ENCODE data around the gene TMEM222.
A peak's percentile ranks its signal among the peaks of the same experiment; 100 is the strongest.

Gene TMEM222

DNA sequence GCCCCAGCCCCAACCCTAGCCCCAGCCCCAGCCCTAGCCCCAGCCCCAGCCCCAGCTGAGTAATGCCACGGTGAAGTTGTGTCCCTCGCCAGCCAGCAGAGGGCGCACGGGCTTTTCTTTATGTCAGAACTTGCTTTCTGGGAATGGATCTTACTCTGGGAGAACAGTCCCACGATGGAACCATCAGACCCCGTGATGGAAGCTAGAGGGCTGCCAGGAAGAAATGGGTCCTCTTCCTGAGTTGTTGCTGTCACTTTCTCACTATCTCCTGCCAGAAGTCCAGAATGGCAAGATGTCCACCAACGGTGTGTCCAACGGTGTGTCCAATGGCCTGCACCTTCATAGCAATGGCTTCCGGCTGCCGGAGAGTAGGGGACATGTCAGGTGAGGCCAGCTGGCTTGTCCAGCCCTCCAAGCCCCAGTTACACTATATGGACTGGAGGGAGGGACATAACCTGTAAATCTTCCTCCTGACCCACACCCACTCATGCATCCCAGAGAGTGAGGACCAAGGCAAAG, 25.1 kb upstream of the TMEM222 start:
- Histone ChIP-seq H3K27ac (ENCODE audit: low read length) (no peak overlapping the region), H3K4me3 (ENCODE audit: low read length) (no peak overlapping the region), H4K20me1 (ENCODE audit: insufficient read depth, low read length) (no peaks in the 10 kb centered on the region), H3K9me2 (replicated peaks; ENCODE audit: insufficient read depth, low read length) (no peaks in the 10 kb centered on the region), H3F3A (ENCODE audit: insufficient read depth, low read length) (no peaks in the 10 kb centered on the region), H3K4me1 (ENCODE audit: low read length) (no peaks in the 10 kb centered on the region), H3K9me3 (replicated peaks; ENCODE audit: insufficient read depth, low read length) (no peaks in the 10 kb centered on the region), H3K4me2 (ENCODE audit: low read depth, low read length) (no peak overlapping the region), H3K79me2 (ENCODE audit: low read length) (no peaks in the 10 kb centered on the region), H3K27me3 (replicated peaks; ENCODE audit: insufficient read depth, low read length) (no peaks in the 10 kb centered on the region), H2AFZ (ENCODE audit: low read length) (no peak overlapping the region), H3K36me3 (replicated peaks; ENCODE audit: insufficient read depth, low read length) (no peaks in the 10 kb centered on the region), H3K9ac (ENCODE audit: low read length) (no peak overlapping the region)
- DNase-seq = peak; percentile 27
- no peak for TF ChIP-seq EZH2phosphoT487 (IDR thresholded peaks at IDR 0.05; ENCODE audit: low read length)
- TF ChIP-seq, protein P1, sequence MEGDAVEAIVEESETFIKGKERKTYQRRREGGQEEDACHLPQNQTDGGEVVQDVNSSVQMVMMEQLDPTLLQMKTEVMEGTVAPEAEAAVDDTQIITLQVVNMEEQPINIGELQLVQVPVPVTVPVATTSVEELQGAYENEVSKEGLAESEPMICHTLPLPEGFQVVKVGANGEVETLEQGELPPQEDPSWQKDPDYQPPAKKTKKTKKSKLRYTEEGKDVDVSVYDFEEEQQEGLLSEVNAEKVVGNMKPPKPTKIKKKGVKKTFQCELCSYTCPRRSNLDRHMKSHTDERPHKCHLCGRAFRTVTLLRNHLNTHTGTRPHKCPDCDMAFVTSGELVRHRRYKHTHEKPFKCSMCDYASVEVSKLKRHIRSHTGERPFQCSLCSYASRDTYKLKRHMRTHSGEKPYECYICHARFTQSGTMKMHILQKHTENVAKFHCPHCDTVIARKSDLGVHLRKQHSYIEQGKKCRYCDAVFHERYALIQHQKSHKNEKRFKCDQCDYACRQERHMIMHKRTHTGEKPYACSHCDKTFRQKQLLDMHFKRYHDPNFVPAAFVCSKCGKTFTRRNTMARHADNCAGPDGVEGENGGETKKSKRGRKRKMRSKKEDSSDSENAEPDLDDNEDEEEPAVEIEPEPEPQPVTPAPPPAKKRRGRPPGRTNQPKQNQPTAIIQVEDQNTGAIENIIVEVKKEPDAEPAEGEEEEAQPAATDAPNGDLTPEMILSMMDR (IDR thresholded peaks at IDR 0.05; ENCODE audit: low read length) = peak; percentile 64
- TF ChIP-seq EZH2 (optimal IDR thresholded peaks at IDR 0.05; ENCODE audit: low read depth, low read length) = no peak

DNA sequence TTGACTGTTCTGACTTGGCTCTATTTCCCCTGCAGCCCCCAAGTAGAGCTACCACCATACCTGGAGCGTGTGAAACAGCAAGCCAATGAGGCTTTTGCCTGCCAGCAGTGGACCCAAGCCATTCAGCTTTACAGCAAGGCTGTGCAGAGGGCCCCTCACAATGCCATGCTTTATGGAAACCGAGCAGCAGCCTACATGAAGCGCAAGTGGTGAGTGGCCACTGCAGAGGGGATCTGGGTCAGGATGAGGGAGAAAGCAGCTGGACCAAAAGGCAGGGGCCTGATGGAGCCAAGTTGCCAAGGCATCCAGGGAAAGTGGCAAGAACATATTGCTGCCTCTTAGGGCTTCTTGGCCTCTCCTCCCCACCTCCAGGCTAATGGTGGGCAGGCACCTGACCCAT, 24.1 kb upstream of the TMEM222 start:
- Histone ChIP-seq H3K36me3 (replicated peaks; ENCODE audit: insufficient read depth, low read length) (no peaks in the 10 kb centered on the region), H3K9ac (ENCODE audit: low read length) (no peak overlapping the region), H3K4me1 (ENCODE audit: low read length) (no peaks in the 10 kb centered on the region), H3K9me2 (replicated peaks; ENCODE audit: insufficient read depth, low read length) (no peaks in the 10 kb centered on the region), H3K79me2 (ENCODE audit: low read length) (no peaks in the 10 kb centered on the region), H3K27me3 (replicated peaks; ENCODE audit: insufficient read depth, low read length) (no peaks in the 10 kb centered on the region), H3F3A (ENCODE audit: insufficient read depth, low read length) (no peaks in the 10 kb centered on the region), H3K9me3 (replicated peaks; ENCODE audit: insufficient read depth, low read length) (no peaks in the 10 kb centered on the region), H3K4me3 (ENCODE audit: low read length) (no peak overlapping the region), H3K4me2 (ENCODE audit: low read depth, low read length) (no peak overlapping the region), H3K27ac (ENCODE audit: low read length) (no peak overlapping the region), H4K20me1 (ENCODE audit: insufficient read depth, low read length) (no peaks in the 10 kb centered on the region), H2AFZ (ENCODE audit: low read length) (no peak overlapping the region)
- DNase-seq = no peak
- TF ChIP-seq, protein P1 (IDR thresholded peaks at IDR 0.05; ENCODE audit: low read length) = no peak
- TF ChIP-seq EZH2 (optimal IDR thresholded peaks at IDR 0.05; ENCODE audit: low read depth, low read length) = no peak
- TF ChIP-seq EZH2phosphoT487 (IDR thresholded peaks at IDR 0.05; ENCODE audit: low read length) = no peak

DNA sequence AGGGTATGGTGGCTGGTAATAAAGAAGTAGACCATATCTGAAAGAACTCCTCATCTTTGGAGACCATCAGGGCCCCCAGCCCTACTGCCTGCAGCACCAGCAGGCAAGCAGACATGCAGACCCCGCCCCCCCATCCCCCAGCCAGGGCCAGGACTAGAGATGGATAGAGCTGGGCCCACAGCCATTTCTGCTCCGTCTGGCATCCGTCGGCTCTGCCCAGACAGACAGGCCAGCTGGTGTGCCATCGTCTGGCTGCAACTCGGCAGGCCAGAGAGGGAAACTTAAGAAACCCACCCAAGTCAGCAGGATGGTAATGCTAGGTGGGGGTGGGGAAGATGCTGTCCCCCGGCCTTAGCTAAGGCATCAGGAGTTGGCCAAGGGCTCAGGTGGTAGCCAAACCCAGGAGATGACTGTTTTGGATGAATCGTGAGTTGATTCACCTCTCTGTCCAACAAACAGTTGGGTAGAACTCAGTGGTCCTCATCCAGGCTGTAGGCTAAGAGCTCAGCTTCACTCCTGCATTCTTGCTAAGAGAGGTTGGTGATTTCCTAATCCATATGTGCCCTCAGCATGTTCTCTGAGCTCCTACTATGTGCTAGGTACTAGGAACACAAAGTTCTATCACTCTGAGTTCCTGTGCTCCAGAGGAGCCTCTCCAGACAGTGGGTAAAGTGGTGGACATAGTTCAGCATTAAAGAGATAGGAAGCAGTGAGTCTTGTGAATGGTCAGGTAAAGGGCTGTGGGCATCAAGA, 23.2 kb upstream of the TMEM222 start:
- Histone ChIP-seq H3K27me3 (replicated peaks; ENCODE audit: insufficient read depth, low read length) (no peaks in the 10 kb centered on the region), H3K79me2 (ENCODE audit: low read length) (no peaks in the 10 kb centered on the region), H2AFZ (ENCODE audit: low read length) (no peak overlapping the region), H3F3A (ENCODE audit: insufficient read depth, low read length) (no peaks in the 10 kb centered on the region), H3K9me2 (replicated peaks; ENCODE audit: insufficient read depth, low read length) (no peaks in the 10 kb centered on the region), H3K9ac (ENCODE audit: low read length) (no peak overlapping the region), H3K36me3 (replicated peaks; ENCODE audit: insufficient read depth, low read length) (no peaks in the 10 kb centered on the region), H4K20me1 (ENCODE audit: insufficient read depth, low read length) (no peaks in the 10 kb centered on the region), H3K4me3 (ENCODE audit: low read length) (no peak overlapping the region), H3K27ac (ENCODE audit: low read length) (no peak overlapping the region), H3K4me2 (ENCODE audit: low read depth, low read length) (no peak overlapping the region), H3K4me1 (ENCODE audit: low read length) (no peaks in the 10 kb centered on the region), H3K9me3 (replicated peaks; ENCODE audit: insufficient read depth, low read length) (no peaks in the 10 kb centered on the region)
- TF ChIP-seq EZH2phosphoT487 (IDR thresholded peaks at IDR 0.05; ENCODE audit: low read length) (no peak), EZH2 (optimal IDR thresholded peaks at IDR 0.05; ENCODE audit: low read depth, low read length) (no peak)
- TF ChIP-seq, protein P1 (IDR thresholded peaks at IDR 0.05; ENCODE audit: low read length) = no peak
- DNase-seq = no peak

Data from MM.1S (cell line).